GM12891 (cell line): ENCODE data around the gene TMEM80.
A peak's percentile ranks its signal among the peaks of the same experiment; 100 is the strongest.

Experiments used
- DNase-seq: peaks from one replicate; pipeline ENCODE4 v3.0.0; 2011; ENCODE audit warnings: low spot score; ENCODE audit not compliant: insufficient read length
- FAIRE-seq: peaks from 2 replicates; lab custom pipeline; 2011; peaks lifted over from hg19 to GRCh38; lab: Jason Lieb, UNC
- PAX5 ChIP-seq: IDR thresholded peaks from 2 replicates; pipeline ENCODE4 v1.6.1; 2011; ENCODE audit warnings: low read length, moderate library complexity, mild to moderate bottlenecking; ENCODE audit not compliant: insufficient read depth, severe bottlenecking
- POLR2A ChIP-seq: IDR thresholded peaks from 2 replicates; pipeline ENCODE4 v1.6.1; 2011; ENCODE audit warnings: low read depth, low read length, control low read depth
- POLR2AphosphoS5 ChIP-seq: IDR thresholded peaks from 2 replicates; pipeline ENCODE4 v1.6.1; 2011; ENCODE audit warnings: low read depth, low read length, control low read depth
- POU2F2 ChIP-seq: IDR thresholded peaks from 2 replicates; pipeline ENCODE4 v1.6.1; 2011; ENCODE audit warnings: low read depth, mild to moderate bottlenecking, control low read depth, low read length, moderate library complexity
- SPI1 ChIP-seq: IDR thresholded peaks from 2 replicates; pipeline ENCODE4 v1.6.1; 2011; ENCODE audit warnings: low read depth, low read length, control low read depth
- TAF1 ChIP-seq: IDR thresholded peaks from 2 replicates; pipeline ENCODE4 v1.6.1; 2011; ENCODE audit warnings: low read depth, low read length, control low read depth

The TMEM80 gene

DNA sequence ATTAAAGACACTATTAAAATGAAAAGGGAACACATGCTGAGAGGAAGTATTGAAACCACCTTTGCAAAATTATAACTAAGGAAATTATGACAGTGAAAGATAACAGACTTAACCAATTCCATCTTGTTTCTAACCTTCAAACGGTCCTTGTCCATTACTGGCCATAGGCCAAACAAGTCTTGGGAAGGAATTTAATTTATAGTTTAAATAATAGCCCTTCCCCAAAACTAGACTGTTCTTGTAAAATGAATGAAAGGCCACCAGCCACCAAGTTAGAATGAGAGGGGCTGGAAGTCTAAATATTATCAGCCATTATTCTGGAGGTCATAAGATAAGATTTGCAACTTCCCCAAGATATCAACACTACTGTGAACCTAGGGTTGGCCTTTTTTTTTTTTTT lies 49.8 kb downstream of the TMEM80 start:
- DNase-seq = no peak
- no peak for FAIRE-seq

DNA sequence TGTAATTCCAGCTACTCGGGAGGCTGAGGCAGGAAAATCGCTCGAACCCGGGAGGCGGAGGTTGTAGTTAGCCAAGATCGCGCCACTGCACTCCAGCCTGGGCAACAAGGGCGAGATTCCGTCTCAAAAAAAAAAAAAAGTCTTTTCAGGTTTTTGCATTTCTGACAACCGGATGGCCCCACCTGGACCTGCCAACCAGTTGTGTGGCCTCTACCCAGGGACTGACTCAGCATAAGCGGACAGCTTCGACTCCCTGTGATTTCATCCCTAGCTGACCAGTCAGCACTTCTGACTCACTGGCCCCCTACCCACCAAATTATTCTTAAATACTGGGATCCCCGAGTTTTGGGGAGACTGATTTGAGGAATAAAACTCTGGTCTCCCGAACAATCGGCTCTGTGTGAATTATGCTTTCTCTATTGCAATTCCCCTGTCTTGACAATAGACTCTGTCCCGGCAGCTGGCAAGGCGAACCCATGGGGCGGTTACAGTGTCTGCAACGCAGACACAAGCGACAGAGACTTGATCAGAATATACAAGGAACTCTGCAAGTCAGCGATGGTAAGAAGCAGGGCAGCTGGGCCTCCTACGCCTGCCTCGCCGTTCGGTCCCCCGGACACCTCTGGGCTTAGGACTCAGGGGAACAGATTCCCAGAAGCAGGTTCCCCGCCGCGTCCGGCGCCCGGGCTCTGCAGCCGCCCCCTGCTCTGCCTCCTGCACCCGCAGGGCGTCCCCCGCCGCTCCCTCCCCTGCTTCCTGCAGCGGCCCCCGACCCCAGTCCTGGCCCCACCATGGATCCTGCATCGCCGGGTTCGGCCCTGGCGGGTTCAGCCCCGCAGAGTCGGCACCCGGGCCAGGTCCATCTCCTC lies 50.9 kb downstream of the TMEM80 start:
- TF ChIP-seq PAX5 (no peak), TAF1 (no peak), POLR2A (no peak), POU2F2 (no peak), POLR2AphosphoS5 (no peak), SPI1 (no peak)
- DNase-seq (no peak), FAIRE-seq (no peak)

More for the DNA sequence above, 49.8 kb downstream of the TMEM80 start:
- TF ChIP-seq POLR2AphosphoS5 (no peak), SPI1 (no peak), POLR2A (no peak), TAF1 (no peak), PAX5 (no peak), POU2F2 (no peak)

DNA sequence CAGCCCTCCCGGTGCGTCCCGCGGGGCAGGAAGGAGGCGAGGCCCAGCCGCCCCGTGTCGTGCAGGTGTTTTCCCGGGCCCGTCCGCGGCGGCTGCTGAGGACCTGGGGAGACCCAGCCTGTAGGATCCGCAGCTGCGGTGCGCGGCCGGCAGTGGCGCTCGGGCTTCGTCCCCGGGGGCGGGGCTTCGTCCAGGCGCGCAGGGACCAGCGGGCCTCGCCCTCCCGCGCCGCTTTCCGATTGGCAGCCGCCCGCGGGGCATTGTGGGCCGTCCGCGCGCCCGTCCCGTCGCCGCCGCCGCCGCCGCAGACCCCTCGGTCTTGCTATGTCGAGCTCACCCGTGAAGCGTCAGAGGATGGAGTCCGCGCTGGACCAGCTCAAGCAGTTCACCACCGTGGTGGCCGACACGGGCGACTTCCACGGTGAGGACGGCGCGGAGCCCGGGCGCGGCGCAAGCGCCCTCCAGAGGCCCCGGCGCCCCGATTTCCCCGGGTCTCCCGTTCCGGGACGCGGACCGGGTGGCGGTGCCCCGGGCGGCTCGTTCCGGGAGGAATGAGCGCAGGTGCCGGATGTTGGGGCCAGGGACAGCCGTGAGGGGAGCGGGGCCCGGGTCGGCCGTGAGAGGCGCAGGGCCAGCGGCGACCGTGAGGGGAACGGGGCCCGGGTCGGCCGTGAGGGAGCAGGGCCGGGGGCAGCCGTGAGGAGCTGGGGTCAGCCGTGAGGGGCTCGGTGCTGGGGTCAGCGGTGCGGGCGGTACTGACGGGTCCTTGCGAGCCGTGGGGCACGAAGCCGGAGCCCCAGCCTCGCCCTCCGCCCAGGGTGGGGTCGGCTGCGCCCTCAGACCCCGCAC lies 51.8 kb downstream of the TMEM80 start, which contains the start of gene TALDO1:
Gene TALDO1, plus strand, starts transcription at position 307 of the 849 bp plus-strand sequence. Its CDS starts 18 bp downstream, at position 325.
- no peak for TF ChIP-seq PAX5
- TF ChIP-seq TAF1 = 0 out of 2 replicates have a peak, but pooled peaks have one; percentile 8
- 0 out of 2 replicates have a peak, but pooled peaks have one; percentile 6 for TF ChIP-seq POLR2AphosphoS5
- no peak for TF ChIP-seq SPI1
- no peak for TF ChIP-seq POLR2A
- no peak for TF ChIP-seq POU2F2
- FAIRE-seq (peak; percentile 98), DNase-seq (peak; percentile 97)

DNA sequence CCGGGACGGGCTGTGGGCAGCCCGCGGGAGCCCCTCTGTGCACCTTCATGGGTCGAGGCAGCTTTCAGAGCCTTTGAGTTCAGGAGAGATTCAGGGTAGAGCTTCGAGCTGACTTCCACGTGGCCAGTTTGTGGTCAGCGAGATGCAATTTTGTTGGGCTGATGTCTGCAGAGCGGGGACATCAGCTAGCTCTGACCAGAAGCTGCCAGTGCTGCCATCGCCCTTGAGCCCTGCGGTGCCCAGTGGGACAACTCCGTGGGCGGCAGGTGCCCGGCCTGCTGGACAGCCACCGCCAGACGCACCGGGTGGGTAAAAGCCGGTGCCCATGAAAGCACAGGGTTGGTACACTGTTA lies 52.4 kb downstream of the TMEM80 start:
- DNase-seq (no peak), FAIRE-seq (peak; percentile 87)
- TF ChIP-seq POLR2A (no peak), POU2F2 (no peak), TAF1 (no peak), POLR2AphosphoS5 (no peak), PAX5 (no peak), SPI1 (no peak)

DNA sequence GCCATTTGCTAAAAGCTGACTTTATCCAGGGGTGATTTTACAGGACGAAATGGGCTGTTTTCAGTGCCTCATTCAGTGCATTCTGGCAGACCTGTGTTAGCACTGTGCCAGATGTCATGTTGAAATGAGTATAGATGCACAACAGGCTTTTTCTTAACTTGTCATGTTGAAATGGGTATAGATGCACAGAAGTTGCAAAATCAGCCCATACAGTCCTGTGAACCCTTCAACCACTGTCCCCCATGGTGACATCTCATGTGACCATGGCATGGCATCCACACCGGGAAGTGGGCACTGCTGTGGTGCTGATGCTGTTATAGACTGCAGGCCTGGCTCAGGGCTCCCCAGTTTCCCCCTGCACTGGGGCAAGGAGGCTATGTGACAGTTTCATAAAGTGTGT lies 54.1 kb downstream of the TMEM80 start:
- FAIRE-seq (peak; percentile 64), DNase-seq (no peak)
- TF ChIP-seq SPI1 = no peak
